ENCODE results near the gene TAS2R4. TPM values are rescaled to one million over a fixed set of nuclear protein-coding genes. Genes with fewer than 3 reads are reported as not detected.

The TAS2R4 gene
- total RNA-seq, 2 experiments from 2014 or later: 0.43 to 0.54 TPM

- peaks cover 36% of the 10 kb centered on the region for H3K36me3 Mint-ChIP-seq (ENCODE audit: low read depth)
- intact Hi-C loops (cut with micrococcal nuclease): loop anchor here (1.0 kb wide), 1 partner anchor 84 kb away; no protein-coding TSS in a partner anchor
- ATAC-seq: peak; percentile 87
Observed at GRCh38 chr7:141737836-141738591, 38.5 kb upstream of the TAS2R4 start, which contains the start of gene SSBP1. SSBP1 (plus strand) TSS chr7:141738358; CDS start chr7:141739167, 809 bp downstream.

GRCh38 chr7:141738592-141739013 lies 37.9 kb upstream of the TAS2R4 start:
- peak overlapping the region; percentile 98 for H3K27ac Mint-ChIP-seq
- peaks cover 40% of the 10 kb centered on the region for H3K4me1 Mint-ChIP-seq (ENCODE audit: low read depth)
- ChIA-PET POLR2A (interaction anchor here (0.6 to 2.6 kb wide), 16 partner anchors 9 to 1638 kb away, joined by 3 to 13 read pairs (median 3); partner anchors contain the start of genes DENND11, MRPS33 and WEE2), CTCF (interaction anchor here (0.6 to 4.6 kb wide), 24 partner anchors 10 to 734 kb away, joined by 3 to 51 read pairs (median 5); partner anchors contain the start of gene DENND11)
- intact Hi-C loops (cut with micrococcal nuclease): loop anchor here (1.0 kb wide), 1 partner anchor 84 kb away; no protein-coding TSS in a partner anchor
- peaks cover 40% of the 10 kb centered on the region for H3K36me3 Mint-ChIP-seq (ENCODE audit: low read depth)
- peak overlapping the region; percentile 99 for H3K4me3 Mint-ChIP-seq
- no peak for TF ChIP-seq CTCF (IDR thresholded peaks at IDR 0.05)
- ATAC-seq: no peak
- H3K27me3 Mint-ChIP-seq: no peaks in the 10 kb centered on the region
- DNase-seq: no peak
- H3K9me3 Mint-ChIP-seq: no peaks in the 10 kb centered on the region

More at GRCh38 chr7:141737836-141738591, 38.5 kb upstream of the TAS2R4 start, which contains the start of gene SSBP1:
- Mint-ChIP-seq H3K9me3 (no peaks in the 10 kb centered on the region), H3K4me1 (ENCODE audit: low read depth) (peaks cover 35% of the 10 kb centered on the region), H3K27ac (peak within 1 kb of the TSS; percentile 98), H3K4me3 (peak within 1 kb of the TSS; percentile 99), H3K27me3 (no peaks in the 10 kb centered on the region)
- ChIA-PET CTCF (interaction anchor here (0.6 to 4.6 kb wide), 31 partner anchors 9 to 733 kb away, joined by 3 to 51 read pairs (median 5); partner anchors contain the start of genes DENND11 and WEE2), POLR2A (interaction anchor here (0.6 to 2.6 kb wide), 18 partner anchors 10 to 1638 kb away, joined by 3 to 13 read pairs (median 3); partner anchors contain the start of genes DENND11, MRPS33 and WEE2)
- peak; percentile 87 for TF ChIP-seq CTCF (IDR thresholded peaks at IDR 0.05)
- DNase-seq: peak; percentile 94

- no peaks in the 10 kb centered on the region for H3K9me3 Mint-ChIP-seq
- H3K4me3 Mint-ChIP-seq: peak overlapping the region; percentile 99
- H3K27me3 Mint-ChIP-seq: no peaks in the 10 kb centered on the region
- ChIA-PET CTCF (interaction anchor here (1.0 to 4.6 kb wide), 7 partner anchors 10 to 85 kb away, joined by 3 to 51 read pairs (median 17); partner anchors contain the start of gene DENND11), POLR2A (interaction anchor here (0.6 to 2.6 kb wide), 4 partner anchors 9 to 1343 kb away, joined by 3 to 13 read pairs (median 4); partner anchors contain the start of gene DENND11)
- ATAC-seq: no peak
- no peak for TF ChIP-seq CTCF (IDR thresholded peaks at IDR 0.05)
- DNase-seq: no peak
- H3K4me1 Mint-ChIP-seq (ENCODE audit: low read depth): peaks cover 39% of the 10 kb centered on the region
- H3K27ac Mint-ChIP-seq: peak overlapping the region; percentile 78
- intact Hi-C loops (cut with micrococcal nuclease): no loop called here
- H3K36me3 Mint-ChIP-seq (ENCODE audit: low read depth): peaks cover 47% of the 10 kb centered on the region
Observed at GRCh38 chr7:141739250-141739649, 37.2 kb upstream of the TAS2R4 start.

- ATAC-seq (no peak), DNase-seq (no peak)
- Mint-ChIP-seq H3K4me1 (ENCODE audit: low read depth) (peaks cover 33% of the 10 kb centered on the region), H3K36me3 (ENCODE audit: low read depth) (peaks cover 62% of the 10 kb centered on the region), H3K27ac (peak overlapping the region; percentile 50), H3K27me3 (no peaks in the 10 kb centered on the region), H3K4me3 (no peak overlapping the region), H3K9me3 (no peaks in the 10 kb centered on the region)
- ChIA-PET CTCF (interaction anchor here (0.9 to 1.9 kb wide), 3 partner anchors 10 to 27 kb away, joined by 3 to 7 read pairs (median 3); no protein-coding TSS in a partner anchor), POLR2A (interaction anchor here (0.6 to 1.2 kb wide), 4 partner anchors 18 to 56 kb away, joined by 3 to 7 read pairs (median 4); partner anchors contain the start of gene DENND11)
- intact Hi-C loops (cut with micrococcal nuclease): no loop called here
- TF ChIP-seq CTCF (IDR thresholded peaks at IDR 0.05): no peak
Observed at GRCh38 chr7:141742229-141742628, 34.2 kb upstream of the TAS2R4 start.
